HEK293 (cell line): ENCODE results near the gene LYPD4.
A peak's percentile ranks its signal among the peaks of the same experiment; 100 is the strongest.

Experiments
- AEBP2 ChIP-seq: fragments of 450-650 bp; formaldehyde crosslinking; IDR thresholded peaks from 2 replicates; pipeline ENCODE4 v1.5.1; 2016; ENCODE audit warnings: missing biosample characterization, missing genetic modification characterization, borderline replicate concordance
- GLIS1 ChIP-seq: fragments of 450-650 bp; formaldehyde crosslinking; IDR thresholded peaks from 2 replicates; pipeline ENCODE4 v1.5.1; 2016; ENCODE audit warnings: missing biosample characterization, missing genetic modification characterization
- IKZF3 ChIP-seq: fragments of 450-650 bp; IDR thresholded peaks from 2 replicates; pipeline ENCODE4 v1.5.0; 2018; ENCODE audit warnings: missing biosample characterization, mild to moderate bottlenecking, missing genetic modification characterization, moderate library complexity
- MEIS1 ChIP-seq: sonication (generic); formaldehyde crosslinking; IDR thresholded peaks from 2 replicates; pipeline ENCODE4 v1.8.1; 2022; ENCODE audit warnings: missing genetic modification reagents, mild to moderate bottlenecking, borderline replicate concordance
- PATZ1 ChIP-seq: fragments of 450-650 bp; formaldehyde crosslinking; IDR thresholded peaks from 2 replicates; pipeline ENCODE4 v1.5.1; 2016; ENCODE audit warnings: missing biosample characterization, missing genetic modification characterization
- PRDM10 ChIP-seq: fragments of 450-650 bp; formaldehyde crosslinking; IDR thresholded peaks from 2 replicates; pipeline ENCODE4 v1.5.1; 2016; ENCODE audit warnings: missing biosample characterization, missing genetic modification characterization
- REPIN1 ChIP-seq: fragments of 450-650 bp; formaldehyde crosslinking; IDR thresholded peaks from 2 replicates; pipeline ENCODE4 v1.5.1; 2017; ENCODE audit warnings: missing biosample characterization, missing genetic modification characterization, low read depth
- SCRT2 ChIP-seq: fragments of 450-650 bp; formaldehyde crosslinking; IDR thresholded peaks from 2 replicates; pipeline ENCODE4 v1.5.1; 2016; ENCODE audit warnings: missing biosample characterization, missing genetic modification characterization
- TCF7L2 ChIP-seq: IDR thresholded peaks from 2 replicates; pipeline ENCODE4 v1.6.1; 2011; ENCODE audit warnings: low read depth, mild to moderate bottlenecking, inconsistent platforms, low read length, moderate library complexity, borderline replicate concordance
- ZBTB10 ChIP-seq: fragments of 450-650 bp; formaldehyde crosslinking; IDR thresholded peaks from 2 replicates; pipeline ENCODE4 v1.5.1; 2016; ENCODE audit warnings: missing biosample characterization, missing genetic modification characterization
- ZBTB17 ChIP-seq: fragments of 450-650 bp; formaldehyde crosslinking; IDR thresholded peaks from 2 replicates; pipeline ENCODE4 v1.5.1; 2016; ENCODE audit warnings: missing biosample characterization, missing genetic modification characterization
- ZBTB20 ChIP-seq: fragments of 450-650 bp; formaldehyde crosslinking; IDR thresholded peaks from 2 replicates; pipeline ENCODE4 v1.5.1; 2016; ENCODE audit warnings: missing biosample characterization, missing genetic modification characterization
- ZBTB49 ChIP-seq: fragments of 450-650 bp; formaldehyde crosslinking; IDR thresholded peaks from 2 replicates; pipeline ENCODE4 v1.5.1; 2016; ENCODE audit warnings: missing biosample characterization, missing genetic modification characterization, low read depth
- ZEB2 ChIP-seq: fragments of 450-650 bp; formaldehyde crosslinking; IDR thresholded peaks from 2 replicates; pipeline ENCODE4 v1.5.1; 2016; ENCODE audit warnings: missing biosample characterization, missing genetic modification characterization
- ZFHX2 ChIP-seq: fragments of 450-650 bp; formaldehyde crosslinking; conservative IDR thresholded peaks from 2 replicates; pipeline ENCODE4 v1.5.1; 2016; ENCODE audit warnings: missing biosample characterization, missing genetic modification characterization
- ZNF121 ChIP-seq: fragments of 450-650 bp; formaldehyde crosslinking; IDR thresholded peaks from 2 replicates; pipeline ENCODE4 v1.5.1; 2016; ENCODE audit warnings: missing biosample characterization, missing genetic modification characterization
- ZNF155 ChIP-seq: fragments of 450-650 bp; formaldehyde crosslinking; IDR thresholded peaks from 2 replicates; pipeline ENCODE4 v1.5.1; 2016; ENCODE audit warnings: missing biosample characterization, missing genetic modification characterization
- ZNF18 ChIP-seq: fragments of 450-650 bp; formaldehyde crosslinking; IDR thresholded peaks from 2 replicates; pipeline ENCODE4 v1.5.1; 2016; ENCODE audit warnings: missing biosample characterization, missing genetic modification characterization
- ZNF239 ChIP-seq: fragments of 450-650 bp; formaldehyde crosslinking; IDR thresholded peaks from 2 replicates; pipeline ENCODE4 v1.5.1; 2016; ENCODE audit warnings: missing biosample characterization, missing genetic modification characterization
- ZNF37A ChIP-seq: fragments of 450-650 bp; IDR thresholded peaks from 2 replicates; pipeline ENCODE4 v1.5.1; 2018; ENCODE audit warnings: missing biosample characterization, missing genetic modification characterization
- ZNF513 ChIP-seq: fragments of 450-650 bp; IDR thresholded peaks from 2 replicates; pipeline ENCODE4 v1.5.1; 2018; ENCODE audit warnings: missing biosample characterization, missing genetic modification characterization
- ZNF610 ChIP-seq: fragments of 450-650 bp; formaldehyde crosslinking; IDR thresholded peaks from 2 replicates; pipeline ENCODE4 v1.5.1; 2016; ENCODE audit warnings: missing biosample characterization, missing genetic modification characterization, borderline replicate concordance
- ZNF677 ChIP-seq: fragments of 450-650 bp; IDR thresholded peaks from 2 replicates; pipeline ENCODE4 v1.5.0; 2018; ENCODE audit warnings: missing biosample characterization, mild to moderate bottlenecking, missing genetic modification characterization, moderate library complexity
- ZNF837 ChIP-seq: fragments of 450-650 bp; formaldehyde crosslinking; IDR thresholded peaks from 2 replicates; pipeline ENCODE4 v1.5.1; 2016; ENCODE audit warnings: missing biosample characterization, missing genetic modification characterization
- ZSCAN23 ChIP-seq: fragments of 450-650 bp; formaldehyde crosslinking; IDR thresholded peaks from 2 replicates; pipeline ENCODE4 v1.5.1; 2016; ENCODE audit warnings: missing biosample characterization, missing genetic modification characterization

Gene LYPD4

GRCh38 chr19:41870401-41870873 is 26.0 kb upstream of the LYPD4 start (continued):
- TF ChIP-seq TCF7L2: no peak
- TF ChIP-seq ZBTB10: no peak
- no peak for TF ChIP-seq REPIN1 (tag by site-specific recombination)
- TF ChIP-seq ZBTB49 (tag by site-specific recombination): no peak
- no peak for TF ChIP-seq ZNF610 (tag by site-specific recombination)
- no peak for TF ChIP-seq ZNF121 (tag by site-specific recombination)
- TF ChIP-seq IKZF3 (tag by site-specific recombination): 0 out of 2 replicates have a peak, but pooled peaks have one; percentile 8
- no peak for TF ChIP-seq ZNF18
- TF ChIP-seq SCRT2: no peak
- no peak for TF ChIP-seq ZBTB20 (tag by site-specific recombination)
- TF ChIP-seq ZNF239 (tag by site-specific recombination): no peak
- no peak for TF ChIP-seq ZNF677 (tag by site-specific recombination)
- peak; percentile 87 for TF ChIP-seq GLIS1 (tag by site-specific recombination)
- no peak for TF ChIP-seq ZSCAN23 (tag by site-specific recombination)
- TF ChIP-seq ZNF37A: no peak
- TF ChIP-seq ZNF837 (tag by site-specific recombination): no peak
- TF ChIP-seq AEBP2 (tag by site-specific recombination): no peak
- TF ChIP-seq ZFHX2 (tag by site-specific recombination): 0 out of 2 replicates have a peak, but pooled peaks have one; percentile 32
- TF ChIP-seq ZNF155: no peak
- TF ChIP-seq ZEB2 (tag by site-specific recombination): no peak
- no peak for TF ChIP-seq ZNF513 (tag by site-specific recombination)
- no peak for TF ChIP-seq MEIS1 (CRISPR knock-in tag)
- no peak for TF ChIP-seq PATZ1 (tag by site-specific recombination)
- no peak for TF ChIP-seq PRDM10
- 0 out of 2 replicates have a peak, but pooled peaks have one; percentile 14 for TF ChIP-seq ZBTB17
